Thyroid gland (tissue), 4 donors: ENCODE measurements around the gene RUNX2.

Experiments
- CTCF ChIP-seq, 6 experiments: fragments of 200-600 bp in 3 of 6; fragments of 450-650 bp in 3 of 6; sonication (generic) in 3 of 6; IDR thresholded peaks; one replicate each; pipeline ENCODE4 v1.5.1; 2016 to 2019; ENCODE audit warnings: antibody characterized with exemption in 6 of 6, mild to moderate bottlenecking in 2 of 6, inconsistent platforms in 1 of 6, moderate library complexity in 1 of 6
- POLR2A ChIP-seq, 2 donors: fragments of 450-650 bp; IDR thresholded peaks; one replicate each; pipeline ENCODE4 v1.6.1; 2017; ENCODE audit warnings: antibody characterized with exemption in 2 of 2, mild to moderate bottlenecking in 2 of 2, moderate library complexity in 1 of 2

GRCh38 chr6:45439861-45440388 is 111.8 kb downstream of the RUNX2 start:
- TF ChIP-seq POLR2A (IDR thresholded peaks at IDR 0.05), result no peak
- no peak for TF ChIP-seq CTCF (IDR thresholded peaks at IDR 0.05)
